IPS DF 19.7 (cell line): ENCODE data around the gene NOG.

ENCODE experiments used
- DNase-seq: peaks from one replicate; pipeline ENCODE4 v3.0.0-alpha.2; 2013; ENCODE audit warnings: low read depth, low spot score

The NOG gene

DNA sequence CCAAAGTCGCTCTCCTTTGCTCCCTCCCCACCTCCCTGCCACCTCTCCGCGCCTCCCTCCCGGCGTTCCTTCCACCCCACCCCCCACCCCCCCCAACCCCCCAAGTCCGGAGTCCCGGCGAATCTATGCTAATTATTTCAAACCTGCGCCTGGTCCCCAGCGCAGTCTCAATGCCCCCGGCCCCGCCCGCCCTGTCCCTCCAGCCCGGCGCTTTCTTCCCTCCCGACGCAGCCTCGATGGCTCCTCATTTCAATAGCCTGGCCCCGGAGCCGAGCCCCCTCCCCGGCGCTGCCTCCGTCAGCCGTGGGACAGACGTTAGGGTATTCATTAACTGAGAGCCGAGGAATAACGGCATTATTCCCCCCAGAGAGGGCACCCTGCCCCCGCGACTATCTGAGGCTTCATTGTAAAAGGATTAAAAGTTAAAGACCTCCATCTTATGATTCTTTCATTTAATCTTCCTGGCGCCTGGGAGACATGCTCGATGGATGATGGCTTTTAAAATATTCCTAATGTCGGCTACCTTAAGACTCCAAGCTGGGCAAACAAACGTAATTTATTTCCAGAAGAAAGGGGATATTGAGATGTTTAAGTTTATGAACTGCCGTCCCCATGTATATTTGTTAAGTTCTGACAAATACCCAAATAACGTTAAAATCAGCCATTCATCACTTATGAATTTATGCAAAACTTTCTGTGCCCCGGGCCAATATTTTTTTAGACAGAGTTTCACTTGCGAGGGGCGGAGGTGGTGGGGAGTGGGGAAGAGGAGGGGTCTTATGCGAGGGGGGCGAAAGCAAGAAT lies 3.4 kb downstream of the NOG start:
- no peak for DNase-seq

- DNase-seq, result no peak
Observed at GRCh38 chr17:56597495-56597990, 4.0 kb downstream of the NOG start.

- DNase-seq, result no peak
Observed at GRCh38 chr17:56598466-56598865, 5.0 kb downstream of the NOG start.

DNA sequence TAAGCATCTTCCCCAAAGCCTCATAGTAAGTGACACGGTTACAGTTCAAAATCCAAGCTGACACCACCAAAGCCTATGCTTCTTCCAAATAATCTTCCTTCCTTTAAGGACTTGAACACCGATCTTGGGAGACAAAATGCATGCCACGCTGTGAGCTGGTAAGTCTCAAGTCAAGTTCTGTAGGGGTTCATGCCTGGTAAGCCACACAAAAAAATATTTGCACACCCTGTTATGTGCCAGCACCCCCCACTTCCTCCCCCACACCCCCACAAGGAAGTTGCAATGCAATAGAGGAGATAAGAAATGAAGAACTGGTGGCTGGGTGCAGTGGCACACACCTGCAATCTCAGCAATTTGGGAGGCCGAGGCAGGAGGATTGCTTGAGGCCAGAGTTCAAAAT lies 5.6 kb downstream of the NOG start:
- no peak for DNase-seq

- no peak for DNase-seq
Observed at GRCh38 chr17:56599566-56599965, 6.1 kb downstream of the NOG start.

GRCh38 chr17:56600256-56600655 lies 6.8 kb downstream of the NOG start:
- DNase-seq, result no peak

- no peak for DNase-seq
Observed at GRCh38 chr17:56601591-56601990, 8.1 kb downstream of the NOG start.

DNA sequence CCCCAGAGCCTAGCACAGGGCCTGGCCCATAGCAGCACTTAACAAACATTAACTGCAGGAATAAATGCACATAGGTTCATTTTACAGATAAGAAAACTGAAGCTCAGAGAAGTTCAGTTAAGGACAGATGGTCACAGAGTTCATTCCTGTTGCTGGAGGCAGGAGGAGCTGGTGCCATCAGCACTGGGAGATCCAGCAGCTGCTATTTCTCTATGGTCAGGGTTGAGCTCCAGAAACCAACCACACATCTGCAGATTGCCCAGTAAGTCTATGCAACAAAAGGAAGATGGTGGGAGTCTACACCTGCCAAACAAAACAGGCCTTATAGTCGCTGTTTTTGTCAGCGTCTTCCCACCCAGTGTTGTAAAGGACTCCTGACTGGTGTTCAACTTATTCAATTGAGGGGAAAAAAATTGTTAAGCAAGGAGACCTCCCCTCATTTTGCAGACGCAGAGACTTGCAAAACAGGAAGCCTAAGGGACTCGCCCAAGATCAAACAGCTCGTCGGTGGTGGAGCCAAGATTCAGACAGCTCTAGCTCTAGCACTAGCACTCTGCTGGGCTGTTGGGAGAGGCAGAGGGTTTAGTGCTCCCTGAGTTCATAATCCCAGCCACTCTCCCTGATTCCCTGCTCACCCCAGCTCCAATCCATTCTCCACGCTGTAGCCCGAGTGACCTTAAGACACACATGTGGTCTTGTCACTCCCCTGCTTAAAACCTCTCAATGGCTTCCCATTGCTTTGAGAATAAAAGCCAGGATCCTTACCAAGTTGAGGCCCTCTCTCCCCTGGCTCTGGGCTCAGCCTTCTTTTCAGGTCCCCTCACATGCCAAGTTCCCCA lies 9.0 kb downstream of the NOG start:
- no peak for DNase-seq

- no peak for DNase-seq
Observed at GRCh38 chr17:56603486-56604238, 10.2 kb downstream of the NOG start.

DNA sequence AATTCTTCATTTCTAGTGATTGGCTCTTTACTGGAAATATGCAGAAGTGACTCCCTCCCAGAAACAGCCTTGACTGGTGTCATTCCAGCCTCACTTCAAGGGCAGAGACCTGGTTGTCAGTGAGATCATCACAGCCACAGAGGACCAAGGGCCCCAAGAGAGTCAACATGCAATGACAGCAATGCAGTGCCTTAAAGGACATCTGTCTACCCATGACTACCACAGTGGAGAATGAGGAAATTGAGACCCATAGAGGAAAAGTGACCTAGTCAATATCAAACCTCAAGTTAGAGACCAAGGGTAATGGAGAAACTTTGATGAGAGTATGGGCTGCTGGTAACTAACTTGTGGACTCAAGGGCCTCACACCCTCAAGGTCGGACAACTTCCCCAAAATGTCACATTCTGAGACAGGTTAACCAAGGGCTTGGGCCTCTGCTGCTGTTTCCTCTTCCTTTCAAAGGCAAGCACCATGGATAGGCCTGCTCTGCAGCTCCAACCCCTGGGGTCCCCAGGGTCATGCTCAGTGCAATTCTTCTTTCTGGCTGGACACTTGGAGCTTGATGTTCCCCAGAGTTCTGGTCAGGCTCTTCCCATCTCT lies 11.3 kb downstream of the NOG start:
- DNase-seq, result no peak

GRCh38 chr17:56608944-56609343 lies 15.4 kb downstream of the NOG start:
- no peak for DNase-seq

GRCh38 chr17:56610321-56610720 lies 16.8 kb downstream of the NOG start:
- DNase-seq, result no peak

- no peak for DNase-seq
Observed at GRCh38 chr17:56613131-56613530, 19.6 kb downstream of the NOG start.

DNA sequence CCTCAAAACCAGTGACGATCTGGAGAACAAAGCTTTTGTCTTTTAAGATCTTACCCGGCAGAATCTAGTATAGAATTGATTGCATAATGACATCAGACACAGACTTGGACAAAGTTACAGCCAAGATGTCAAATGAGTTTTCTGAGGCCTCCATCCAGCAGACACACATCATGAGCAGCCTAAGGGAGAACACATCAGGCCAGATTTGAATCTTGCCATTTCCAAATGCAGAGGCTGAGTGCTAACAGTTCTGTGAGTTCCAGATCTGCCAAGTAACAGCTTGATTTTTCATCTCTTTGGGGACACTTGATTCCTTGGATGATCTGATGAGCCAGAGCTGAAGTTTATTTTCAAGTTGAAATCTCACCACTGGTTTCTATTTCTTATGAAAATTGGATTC lies 21.0 kb downstream of the NOG start:
- DNase-seq, result no peak

GRCh38 chr17:56616239-56616638 lies 22.7 kb downstream of the NOG start:
- DNase-seq, result no peak

- DNase-seq, result no peak
Observed at GRCh38 chr17:56623383-56623782, 29.9 kb downstream of the NOG start.

DNA sequence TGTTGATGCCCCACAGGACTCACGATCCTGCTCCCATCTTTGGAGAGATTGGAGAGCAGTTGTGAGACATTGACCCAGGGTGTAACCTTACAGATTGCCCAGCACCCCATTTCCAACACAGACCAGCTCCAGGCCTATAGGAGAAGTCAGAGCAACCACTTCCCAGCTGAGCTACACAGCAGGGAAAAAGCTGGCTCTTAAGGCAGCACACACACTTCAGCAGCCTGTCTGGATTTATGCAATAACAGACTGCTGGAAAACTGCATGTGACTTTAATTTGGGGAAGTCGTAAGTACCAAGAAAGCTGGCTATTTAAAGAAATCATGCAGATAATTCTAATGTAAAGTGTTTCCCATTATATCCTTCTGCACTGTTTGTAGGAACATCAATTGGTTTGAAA lies 30.8 kb downstream of the NOG start:
- no peak for DNase-seq

- DNase-seq, result no peak
Observed at GRCh38 chr17:56624912-56625311, 31.4 kb downstream of the NOG start.

DNA sequence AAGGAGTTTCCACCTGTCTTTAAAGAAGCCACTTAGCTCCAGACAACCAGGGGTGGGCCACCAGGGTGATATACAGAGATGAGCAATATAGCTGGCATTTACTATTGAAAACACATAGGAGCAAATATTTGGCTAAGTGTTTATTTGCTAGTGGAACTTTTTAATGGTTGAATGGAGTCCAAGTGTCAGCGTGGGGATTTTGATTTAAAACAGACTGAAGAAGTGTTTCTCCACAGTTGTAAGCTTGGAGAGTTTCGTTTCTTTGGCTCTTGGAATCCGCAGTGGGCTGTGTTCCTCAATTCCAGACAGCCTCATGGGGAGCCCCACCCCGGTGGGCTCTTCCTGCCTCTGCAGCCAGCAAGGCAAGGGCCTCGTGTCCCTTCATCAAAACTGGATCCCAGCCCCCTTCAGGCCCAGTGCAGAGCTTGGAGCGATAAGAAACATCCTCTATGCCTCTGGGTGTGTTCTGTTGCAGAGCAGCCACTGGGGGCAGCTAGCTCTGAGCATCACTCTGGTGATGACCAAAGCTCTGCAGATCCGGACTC lies 36.1 kb downstream of the NOG start:
- peak; percentile 47 for DNase-seq

GRCh38 chr17:56630202-56630601 lies 36.7 kb downstream of the NOG start:
- DNase-seq, result no peak

DNA sequence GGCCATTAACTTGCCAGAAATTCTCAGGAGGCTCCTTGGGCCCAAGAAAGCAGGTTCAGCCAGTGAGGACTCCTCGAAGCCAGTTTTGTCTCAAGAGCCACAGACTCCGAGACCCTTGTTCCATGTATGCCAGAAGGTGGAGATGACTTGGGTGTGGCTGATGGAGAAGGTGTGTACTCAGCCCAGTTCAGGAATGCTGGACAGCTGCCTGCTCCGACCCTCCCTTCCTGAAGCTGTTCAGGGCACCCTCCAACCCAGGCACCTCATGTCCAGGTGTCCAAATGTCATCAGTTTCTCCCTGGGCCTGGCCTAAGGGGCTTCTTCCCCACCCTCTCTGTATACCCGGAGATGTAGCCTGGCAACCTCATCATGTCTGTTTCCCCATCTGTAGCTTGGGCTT lies 40.2 kb downstream of the NOG start:
- no peak for DNase-seq
